Activated T-helper 1 cell treated with Interleukin-2 at 50 U/mL for 16 hours (primary cell): ENCODE measurements around the gene CSNK1G1.
A peak's percentile ranks its signal among the peaks of the same experiment; 100 is the strongest.

Source experiments
- DNase-seq: peaks from one replicate; pipeline ENCODE4 v3.0.0-alpha.2; 2020; ENCODE audit warnings: low read depth

The CSNK1G1 gene

GRCh38 chr15:64153480-64154367 is 202.2 kb downstream of the CSNK1G1 start:
- DNase-seq, result peak; percentile 82

GRCh38 chr15:64152507-64153387 is 203.2 kb downstream of the CSNK1G1 start:
- no peak for DNase-seq

GRCh38 chr15:64151727-64152506 is 204.1 kb downstream of the CSNK1G1 start, which contains the start of gene SNX22:
SNX22 (plus strand) TSS chr15:64151731; CDS start chr15:64151776, 45 bp downstream.
- no peak for DNase-seq

GRCh38 chr15:64149893-64150578 is 205.9 kb downstream of the CSNK1G1 start:
- no peak for DNase-seq

GRCh38 chr15:64149424-64149823 is 206.5 kb downstream of the CSNK1G1 start:
- no peak for DNase-seq

GRCh38 chr15:64148581-64148980 is 207.4 kb downstream of the CSNK1G1 start:
- no peak for DNase-seq

- no peak for DNase-seq
Observed at GRCh38 chr15:64148168-64148567, 207.8 kb downstream of the CSNK1G1 start.

- DNase-seq, result no peak
Observed at GRCh38 chr15:64146885-64147681, 208.9 kb downstream of the CSNK1G1 start.

- no peak for DNase-seq
Observed at GRCh38 chr15:64146520-64146884, 209.5 kb downstream of the CSNK1G1 start.

GRCh38 chr15:64146041-64146440 is 209.9 kb downstream of the CSNK1G1 start:
- DNase-seq, result no peak

- DNase-seq, result no peak
Observed at GRCh38 chr15:64144565-64145281, 211.2 kb downstream of the CSNK1G1 start.

- DNase-seq, result no peak
Observed at GRCh38 chr15:64144192-64144564, 211.8 kb downstream of the CSNK1G1 start.

- no peak for DNase-seq
Observed at GRCh38 chr15:64143276-64143675, 212.7 kb downstream of the CSNK1G1 start.

GRCh38 chr15:64141798-64142512 is 214.0 kb downstream of the CSNK1G1 start:
- no peak for DNase-seq

GRCh38 chr15:64138331-64138941 is 217.5 kb downstream of the CSNK1G1 start:
- no peak for DNase-seq

GRCh38 chr15:64137226-64137833 is 218.6 kb downstream of the CSNK1G1 start:
- DNase-seq, result no peak

GRCh38 chr15:64136347-64136746 is 219.6 kb downstream of the CSNK1G1 start:
- no peak for DNase-seq

- DNase-seq, result no peak
Observed at GRCh38 chr15:64134345-64134829, 221.6 kb downstream of the CSNK1G1 start.
